ENCODE results near the gene MFSD11.
"Not testable (repeated sequence)": the region's sequence is repeated elsewhere in the genome, so short reads cannot be mapped to it uniquely, and the experiment has no call there.

The MFSD11 gene

GRCh38 chr17:76726776-76727718 lies 10.9 kb upstream of the MFSD11 start, which contains the start of gene METTL23:
METTL23 (plus strand) TSS chr17:76726839; CDS start chr17:76729711, 2,872 bp downstream.
- peak; percentile 77 for DNase-seq (ENCODE audit: low read depth, low spot score)

- no peak for DNase-seq (ENCODE audit: low read depth, low spot score)
Observed at GRCh38 chr17:76727745-76728456, 10.0 kb upstream of the MFSD11 start.

GRCh38 chr17:76731800-76732733 lies 5.9 kb upstream of the MFSD11 start:
- DNase-seq (ENCODE audit: low read depth, low spot score), result peak; percentile 28

- DNase-seq (ENCODE audit: low read depth, low spot score), result no peak
Observed at GRCh38 chr17:76732734-76733617, 4.9 kb upstream of the MFSD11 start.

GRCh38 chr17:76733618-76733957 lies 4.3 kb upstream of the MFSD11 start:
- DNase-seq (ENCODE audit: low read depth, low spot score), result no peak

- no peak for DNase-seq (ENCODE audit: low read depth, low spot score)
Observed at GRCh38 chr17:76734080-76734840, 3.7 kb upstream of the MFSD11 start.

GRCh38 chr17:76735006-76735405 lies 2.9 kb upstream of the MFSD11 start:
- DNase-seq (ENCODE audit: low read depth, low spot score), result no peak

GRCh38 chr17:76735586-76736348 lies 2.2 kb upstream of the MFSD11 start:
- no peak for DNase-seq (ENCODE audit: low read depth, low spot score)

- peak; percentile 64 for DNase-seq (ENCODE audit: low read depth, low spot score)
Observed at GRCh38 chr17:76736349-76737081, 1.4 kb upstream of the MFSD11 start.

- peak; percentile 99 for DNase-seq (ENCODE audit: low read depth, low spot score)
Observed at GRCh38 chr17:76737082-76737675, 740 bp upstream of the MFSD11 start, which contains the start of gene SRSF2. SRSF2 (minus strand) TSS chr17:76737331; CDS start chr17:76737160, 171 bp downstream.

GRCh38 chr17:76738468-76738850 lies 540 bp downstream of the MFSD11 start:
- no peak for DNase-seq (ENCODE audit: low read depth, low spot score)

- not testable (repeated sequence) for DNase-seq (ENCODE audit: low read depth, low spot score)
Observed at GRCh38 chr17:76739568-76740115, 1.7 kb downstream of the MFSD11 start.

GRCh38 chr17:76740329-76741118 lies 2.6 kb downstream of the MFSD11 start:
- DNase-seq (ENCODE audit: low read depth, low spot score), result no peak

GRCh38 chr17:76742958-76743357 lies 5.0 kb downstream of the MFSD11 start:
- no peak for DNase-seq (ENCODE audit: low read depth, low spot score)

GRCh38 chr17:76744747-76745146 lies 6.8 kb downstream of the MFSD11 start:
- no peak for DNase-seq (ENCODE audit: low read depth, low spot score)

GRCh38 chr17:76745785-76746184 lies 7.9 kb downstream of the MFSD11 start:
- DNase-seq (ENCODE audit: low read depth, low spot score), result not testable (repeated sequence)

Measured in ELF-1 (cell line).